HG03558 (cell line): ENCODE results near the gene GRIK2.
"Not testable (repeated sequence)": the region's sequence is repeated elsewhere in the genome, so short reads cannot be mapped to it uniquely, and the experiment has no call there.

Experiments
- ATAC-seq: cut with Tn5 transposase; IDR thresholded peaks from one replicate; pipeline ENCODE4 v1.9.1; 2021; ENCODE audit warnings: moderate number of reproducible peaks; ENCODE audit not compliant: unreplicated experiment; ENCODE audit errors: extremely low read depth

GRIK2 gene

DNA sequence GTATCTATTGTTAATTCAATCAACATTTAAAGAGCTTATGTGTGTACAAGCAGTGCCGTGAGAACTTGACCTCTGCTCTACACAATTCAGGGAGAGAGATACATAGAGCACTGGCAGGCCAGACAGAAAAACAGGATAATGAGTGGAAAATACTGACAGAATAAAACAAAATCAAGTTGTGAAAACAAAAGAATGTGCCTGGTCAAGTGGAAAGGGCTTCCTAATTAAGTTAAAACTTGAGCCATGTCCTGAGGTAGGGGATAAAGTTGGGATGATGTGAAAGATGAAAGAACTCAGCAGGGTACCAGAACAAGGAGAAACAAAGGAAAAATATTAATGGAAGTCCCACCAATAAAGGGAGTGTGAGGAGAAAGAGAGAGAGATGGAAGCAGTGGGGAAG lies 672.8 kb downstream of the GRIK2 start:
- ATAC-seq, result no peak

DNA sequence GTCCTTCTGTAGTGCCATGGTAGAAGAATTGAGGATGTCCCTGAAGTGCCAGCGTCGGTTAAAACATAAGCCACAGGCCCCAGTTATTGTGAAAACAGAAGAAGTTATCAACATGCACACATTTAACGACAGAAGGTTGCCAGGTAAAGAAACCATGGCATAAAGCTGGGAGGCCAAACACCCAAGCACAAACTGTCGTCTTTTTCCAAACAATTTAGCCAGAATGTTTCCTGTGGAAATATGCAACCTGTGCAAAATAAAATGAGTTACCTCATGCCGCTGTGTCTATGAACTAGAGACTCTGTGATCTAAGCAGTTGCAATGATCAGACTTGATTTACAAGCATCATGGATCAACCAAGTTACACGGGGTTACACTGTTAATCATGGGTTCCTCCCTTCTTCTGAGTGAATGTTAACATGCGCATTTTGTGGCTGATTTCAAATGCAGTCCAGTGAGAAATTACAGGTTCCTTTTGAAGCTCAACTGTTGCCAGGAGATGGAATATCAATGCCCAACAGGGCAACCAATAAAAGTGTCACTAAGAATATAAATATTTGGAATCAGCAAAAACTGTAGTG lies 674.9 kb downstream of the GRIK2 start:
- ATAC-seq, result no peak

DNA sequence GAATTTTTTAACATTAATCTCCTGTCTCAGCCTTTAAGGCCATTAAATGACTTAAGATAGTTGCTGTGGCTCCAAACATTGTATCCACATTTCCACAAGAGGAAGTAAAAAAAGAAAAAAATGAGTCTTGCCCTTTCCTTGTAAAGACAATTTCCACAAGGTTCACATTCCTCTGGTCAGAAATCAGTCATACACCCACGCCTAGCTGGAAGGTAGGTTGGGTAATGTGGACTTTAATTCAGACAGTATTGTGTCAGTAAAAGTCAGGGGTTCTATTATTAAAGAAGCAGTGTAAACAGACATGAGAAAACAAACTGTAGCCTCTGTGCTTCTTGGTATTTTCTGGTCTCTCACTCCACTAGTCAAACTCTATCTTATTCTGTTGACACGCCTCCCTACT lies 682.0 kb downstream of the GRIK2 start:
- ATAC-seq, result no peak

DNA sequence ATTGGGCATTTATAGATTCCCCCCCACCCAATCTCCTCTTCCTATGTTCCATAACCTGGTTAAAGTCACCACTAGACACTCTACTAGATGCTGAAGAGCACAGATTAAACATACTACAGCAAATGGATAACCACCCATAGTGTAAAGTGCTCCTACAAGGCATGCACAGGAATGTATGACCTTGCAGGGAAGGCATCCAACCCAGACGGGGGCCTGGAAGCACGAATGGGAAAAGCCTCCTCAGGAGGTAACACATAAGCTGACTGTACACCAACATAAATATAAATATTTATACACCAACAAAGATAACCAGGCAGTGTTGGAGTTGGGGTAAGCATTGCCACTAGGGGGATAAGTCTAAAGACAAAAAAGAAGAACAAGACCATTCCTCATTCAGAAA lies 691.7 kb downstream of the GRIK2 start:
- ATAC-seq, result no peak

DNA sequence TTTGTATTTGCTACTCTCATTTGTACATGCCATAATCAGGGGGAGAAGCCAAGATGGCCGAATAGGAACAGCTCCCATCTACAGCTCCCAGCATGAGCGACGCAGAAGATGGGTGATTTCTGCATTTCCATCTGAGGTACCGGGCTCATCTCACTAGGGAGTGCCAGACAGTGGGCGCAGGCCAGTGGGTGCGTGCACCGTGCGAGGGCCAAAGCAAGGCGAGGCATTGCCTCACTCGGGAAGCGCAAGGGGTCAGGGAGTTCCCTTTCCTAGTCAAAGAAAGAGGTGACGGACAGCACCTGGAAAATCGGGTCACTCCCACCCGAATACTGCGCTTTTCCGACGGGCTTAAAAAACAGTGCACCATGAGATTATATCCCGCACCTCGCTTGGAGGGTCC lies 694.7 kb downstream of the GRIK2 start:
- not testable (repeated sequence) for ATAC-seq

DNA sequence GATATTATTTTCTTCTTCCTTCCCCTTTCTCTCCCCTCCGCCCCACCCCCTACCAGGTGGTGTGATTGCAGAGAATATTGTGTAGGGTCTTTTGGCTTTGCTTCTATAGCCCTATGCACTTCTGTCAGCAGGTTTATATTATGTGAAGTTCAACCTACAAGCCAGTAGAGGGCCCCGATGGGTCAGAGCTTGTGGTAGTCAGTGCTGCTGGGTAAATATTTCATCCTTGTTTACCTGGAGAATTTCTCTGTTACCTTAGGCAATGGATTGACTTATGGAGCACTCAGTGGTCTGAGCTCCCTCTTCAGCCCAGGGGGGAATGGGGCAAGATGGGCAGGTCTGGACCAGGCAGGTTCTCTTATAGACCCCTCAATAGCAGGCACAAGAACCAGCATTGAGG lies 720.9 kb downstream of the GRIK2 start:
- no peak for ATAC-seq

DNA sequence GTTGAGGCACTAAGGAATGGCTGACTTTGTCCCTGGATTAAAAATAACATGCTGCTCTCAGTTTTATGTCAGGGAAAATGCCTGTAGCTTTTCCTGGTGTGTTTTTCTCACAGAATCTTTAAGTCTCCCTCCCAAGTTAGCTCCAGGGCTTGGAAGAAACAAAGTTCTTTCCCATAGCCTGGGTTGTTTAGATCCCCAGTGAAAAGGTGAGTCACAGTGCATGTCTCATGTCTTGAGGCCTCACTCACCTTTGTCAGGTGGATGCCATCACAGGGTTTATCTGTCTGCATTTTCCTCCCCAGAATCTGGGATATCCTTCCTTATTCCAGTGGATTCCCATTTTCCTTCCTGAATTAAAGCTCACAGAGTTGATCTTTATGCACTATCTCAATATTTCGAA lies 722.4 kb downstream of the GRIK2 start:
- no peak for ATAC-seq

DNA sequence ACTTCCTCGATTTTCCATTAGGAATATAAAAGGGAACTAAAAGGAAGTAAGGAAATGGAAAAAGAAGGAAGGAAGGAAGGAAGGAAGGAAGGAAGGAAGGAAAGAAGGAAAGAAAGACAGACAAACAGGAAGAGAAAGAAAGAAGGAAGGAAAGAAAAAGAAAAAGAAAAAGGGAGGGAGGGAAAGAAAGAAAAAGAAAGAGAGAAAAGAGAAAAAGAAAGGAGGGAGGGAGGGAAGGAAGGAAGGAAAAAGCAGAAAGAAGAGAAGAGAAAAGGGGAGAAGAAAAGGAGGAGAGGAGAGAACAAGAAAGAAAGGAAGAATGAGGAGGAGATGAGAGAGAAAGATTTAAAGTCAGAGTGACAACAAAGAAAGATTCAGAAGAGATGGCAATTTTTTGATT lies 724.5 kb downstream of the GRIK2 start:
- no peak for ATAC-seq
